ENCODE data around the gene ADO.
A peak's percentile ranks its signal among the peaks of the same experiment; 100 is the strongest.

The ADO gene

DNA sequence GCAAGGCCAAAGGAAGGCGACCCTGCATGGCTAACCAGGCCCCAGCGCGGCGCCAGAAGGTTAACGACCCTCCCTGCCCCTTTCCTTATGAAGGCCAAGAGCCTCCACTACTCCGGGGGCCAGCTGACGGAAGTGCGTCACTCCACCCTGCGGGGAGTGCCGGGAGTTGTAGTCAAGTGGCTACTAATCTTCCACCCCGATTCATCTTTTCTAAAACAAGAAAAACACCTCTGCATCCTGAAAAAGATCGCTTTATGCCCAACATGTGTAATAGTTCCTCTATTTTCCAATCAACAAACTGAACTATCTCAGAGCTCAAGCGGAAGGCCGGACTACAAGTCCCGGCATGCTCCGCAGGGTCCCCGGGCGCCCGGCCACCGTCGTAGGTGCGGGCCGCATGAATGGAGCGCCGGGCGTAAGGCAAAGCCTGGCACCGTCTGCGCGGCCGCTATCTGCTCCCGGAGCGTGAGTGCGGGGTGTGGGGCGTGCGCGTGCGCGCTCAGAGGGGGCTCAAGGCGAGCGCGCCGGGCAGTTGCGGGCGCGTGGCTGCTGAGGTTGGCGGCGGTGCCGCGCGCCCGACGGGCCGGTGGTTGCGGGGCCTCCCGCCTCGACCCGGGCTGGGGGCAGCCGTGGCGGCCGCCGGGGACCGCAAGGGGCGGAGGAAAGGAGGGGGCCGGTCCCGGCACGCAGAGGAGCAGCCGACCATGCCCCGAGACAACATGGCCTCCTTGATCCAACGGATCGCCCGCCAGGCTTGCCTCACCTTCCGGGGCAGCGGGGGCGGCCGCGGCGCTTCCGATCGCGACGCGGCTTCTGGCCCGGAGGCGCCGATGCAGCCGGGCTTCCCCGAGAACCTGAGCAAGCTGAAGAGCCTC, at the start of gene ADO:
Gene ADO, plus strand, starts transcription at position 365 of the 875 bp plus-strand sequence. Its CDS starts 340 bp downstream, at position 705.
- Histone ChIP-seq H3K9ac (ENCODE audit: low read depth, low read length) (peak within 1 kb of the TSS; percentile 77), H3K27me3 (ENCODE audit: insufficient read depth, low read length) (no peaks in the 10 kb centered on the region), H3K4me3 (ENCODE audit: low read length) (peak within 1 kb of the TSS; percentile 92), H3K27ac (ENCODE audit: low read length) (peak within 1 kb of the TSS; percentile 67), H3K9me3 (ENCODE audit: insufficient read depth, low read depth, low read length) (no peaks in the 10 kb centered on the region), H3K4me1 (ENCODE audit: insufficient read depth, low read length) (peaks cover 24% of the 10 kb centered on the region), H3K36me3 (ENCODE audit: insufficient read depth, low read depth, low read length) (peaks cover 7% of the 10 kb centered on the region; the same call in 1 of the 2 replicates)

DNA sequence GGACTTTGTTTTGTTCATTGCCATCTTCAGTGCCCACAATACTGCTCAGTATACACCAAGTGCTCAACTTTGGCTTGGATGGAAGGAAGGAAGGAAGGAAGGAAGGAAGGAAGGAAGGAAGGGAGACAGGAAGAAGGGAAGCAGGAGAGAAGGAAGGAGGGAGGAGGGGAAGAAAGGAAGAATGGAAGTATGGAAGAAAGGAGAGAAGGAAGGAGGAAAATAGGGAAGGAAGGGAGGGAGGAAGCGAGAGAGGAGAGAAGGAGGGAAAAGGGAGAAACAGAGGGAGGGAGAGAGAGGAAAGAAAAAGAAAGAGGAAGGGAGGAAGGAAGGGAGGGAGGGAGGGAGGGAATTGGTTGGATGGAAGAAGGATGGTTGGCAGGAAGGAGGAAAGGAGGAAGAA, 49.6 kb upstream of the ADO start:
- Histone ChIP-seq H3K36me3 (ENCODE audit: insufficient read depth, low read depth, low read length) (no peaks in the 10 kb centered on the region), H3K4me1 (ENCODE audit: insufficient read depth, low read length) (no peaks in the 10 kb centered on the region), H3K9me3 (ENCODE audit: insufficient read depth, low read depth, low read length) (no peaks in the 10 kb centered on the region), H3K4me3 (ENCODE audit: low read length) (no peak overlapping the region), H3K9ac (ENCODE audit: low read depth, low read length) (no peak overlapping the region), H3K27ac (ENCODE audit: low read length) (no peak overlapping the region), H3K27me3 (ENCODE audit: insufficient read depth, low read length) (no peaks in the 10 kb centered on the region)

DNA sequence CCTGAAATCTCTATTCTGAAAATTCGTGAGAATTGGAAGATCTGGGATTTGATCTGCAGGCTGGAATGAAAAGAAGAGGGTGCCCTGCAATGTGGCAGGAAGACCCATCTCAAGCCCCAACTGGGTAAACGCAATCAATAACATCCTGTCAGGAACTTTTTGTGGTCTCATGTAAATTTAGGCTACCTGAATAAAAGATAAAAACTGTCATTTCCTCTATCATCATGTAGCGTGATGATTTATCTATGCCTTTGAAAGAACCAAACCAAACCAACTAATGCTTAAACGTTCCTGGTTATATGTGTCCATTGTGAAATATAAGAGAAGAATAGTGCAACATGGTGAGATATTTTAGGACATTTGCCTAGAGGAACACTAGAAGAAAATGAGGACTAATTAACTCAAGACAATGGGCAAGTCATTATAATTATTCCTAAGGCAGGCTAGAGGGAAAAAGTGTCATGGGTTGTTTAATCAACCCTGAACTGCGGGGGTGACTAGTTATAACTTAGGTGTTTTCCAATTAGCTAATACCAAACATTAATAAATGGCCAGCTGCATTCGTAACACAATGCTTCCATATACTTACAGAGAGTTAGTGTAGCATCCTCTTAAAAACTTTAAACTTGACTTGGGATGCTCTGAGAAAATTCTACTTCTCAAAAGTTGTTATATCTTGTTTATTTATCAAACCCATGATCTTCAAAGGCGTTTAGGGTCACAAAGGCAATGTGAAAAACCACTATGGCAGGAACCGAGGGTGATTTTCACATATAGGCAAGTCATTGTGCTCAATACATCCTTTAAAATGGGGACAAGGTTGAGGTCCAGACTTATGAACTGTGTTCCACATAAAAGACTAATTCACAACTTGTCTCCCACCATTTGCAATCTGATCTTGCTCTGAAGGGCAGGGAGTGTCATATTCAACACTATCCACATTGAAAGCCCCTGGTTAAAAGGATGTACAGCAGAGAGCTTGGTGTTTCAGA, 48.6 kb upstream of the ADO start:
- Histone ChIP-seq H3K4me1 (ENCODE audit: insufficient read depth, low read length) (peaks cover 1% of the 10 kb centered on the region; the same call in 1 of the 2 replicates), H3K27me3 (ENCODE audit: insufficient read depth, low read length) (no peaks in the 10 kb centered on the region), H3K9me3 (ENCODE audit: insufficient read depth, low read depth, low read length) (no peaks in the 10 kb centered on the region), H3K9ac (ENCODE audit: low read depth, low read length) (no peak overlapping the region), H3K27ac (ENCODE audit: low read length) (no peak overlapping the region), H3K4me3 (ENCODE audit: low read length) (no peak overlapping the region), H3K36me3 (ENCODE audit: insufficient read depth, low read depth, low read length) (no peaks in the 10 kb centered on the region)

DNA sequence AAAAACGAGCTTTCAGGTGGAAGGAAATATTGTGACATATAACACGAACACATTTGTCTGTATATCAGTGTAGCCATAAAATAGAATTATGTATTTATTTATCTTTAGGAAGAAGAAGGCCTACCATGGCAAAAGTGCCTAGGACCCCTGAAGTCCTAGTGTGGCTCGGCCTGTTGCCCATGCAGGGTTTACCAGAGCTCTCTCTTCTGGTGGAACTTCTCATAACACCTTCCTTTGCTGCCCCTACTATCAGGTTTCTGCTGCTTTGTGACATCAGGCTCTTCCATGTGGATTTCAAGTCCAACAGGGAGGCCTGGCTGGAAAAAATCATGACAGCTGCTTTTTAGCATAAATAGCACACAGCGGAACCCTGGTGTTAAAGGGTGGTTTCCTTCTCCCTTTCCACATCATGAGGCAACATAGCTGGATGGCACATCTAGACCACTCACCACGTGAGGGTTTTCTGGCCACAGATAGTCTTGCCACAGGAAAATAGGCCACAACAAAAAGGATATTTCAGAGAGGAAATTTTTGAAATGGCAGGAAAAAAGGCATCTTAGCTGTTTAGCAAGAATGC, 44.8 kb upstream of the ADO start:
- no peak overlapping the region for H3K27ac ChIP-seq (ENCODE audit: low read length)
- H3K36me3 ChIP-seq (ENCODE audit: insufficient read depth, low read depth, low read length): no peaks in the 10 kb centered on the region
- H3K4me1 ChIP-seq (ENCODE audit: insufficient read depth, low read length): peaks cover 7% of the 10 kb centered on the region; the same call in 1 of the 2 replicates
- H3K27me3 ChIP-seq (ENCODE audit: insufficient read depth, low read length): no peaks in the 10 kb centered on the region
- H3K9me3 ChIP-seq (ENCODE audit: insufficient read depth, low read depth, low read length): no peaks in the 10 kb centered on the region
- H3K4me3 ChIP-seq (ENCODE audit: low read length): no peak overlapping the region
- H3K9ac ChIP-seq (ENCODE audit: low read depth, low read length): no peak overlapping the region

DNA sequence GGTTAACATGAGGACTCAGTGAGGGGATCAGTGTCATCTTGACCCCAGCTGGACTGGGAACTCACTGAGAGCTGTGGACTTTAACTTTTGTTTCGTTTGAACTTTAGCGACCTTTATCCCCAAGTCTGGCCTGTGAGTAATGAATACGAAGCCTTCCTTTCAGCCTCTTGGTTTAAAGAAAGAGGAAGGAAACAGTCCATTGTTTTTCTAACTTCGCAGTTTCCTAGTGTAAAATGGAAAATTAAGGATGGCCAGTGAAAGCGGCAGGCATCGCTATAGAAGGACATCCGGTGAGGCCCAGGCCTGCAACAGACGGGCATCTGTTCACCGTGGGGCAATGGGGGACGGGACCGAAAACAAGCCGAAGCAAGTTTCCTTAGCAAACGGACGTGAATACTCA, 44.1 kb upstream of the ADO start:
- Histone ChIP-seq H3K27ac (ENCODE audit: low read length) (no peak overlapping the region), H3K9me3 (ENCODE audit: insufficient read depth, low read depth, low read length) (no peaks in the 10 kb centered on the region), H3K36me3 (ENCODE audit: insufficient read depth, low read depth, low read length) (no peaks in the 10 kb centered on the region), H3K27me3 (ENCODE audit: insufficient read depth, low read length) (no peaks in the 10 kb centered on the region), H3K9ac (ENCODE audit: low read depth, low read length) (no peak overlapping the region), H3K4me3 (ENCODE audit: low read length) (no peak overlapping the region), H3K4me1 (ENCODE audit: insufficient read depth, low read length) (peaks cover 7% of the 10 kb centered on the region; the same call in 1 of the 2 replicates)

DNA sequence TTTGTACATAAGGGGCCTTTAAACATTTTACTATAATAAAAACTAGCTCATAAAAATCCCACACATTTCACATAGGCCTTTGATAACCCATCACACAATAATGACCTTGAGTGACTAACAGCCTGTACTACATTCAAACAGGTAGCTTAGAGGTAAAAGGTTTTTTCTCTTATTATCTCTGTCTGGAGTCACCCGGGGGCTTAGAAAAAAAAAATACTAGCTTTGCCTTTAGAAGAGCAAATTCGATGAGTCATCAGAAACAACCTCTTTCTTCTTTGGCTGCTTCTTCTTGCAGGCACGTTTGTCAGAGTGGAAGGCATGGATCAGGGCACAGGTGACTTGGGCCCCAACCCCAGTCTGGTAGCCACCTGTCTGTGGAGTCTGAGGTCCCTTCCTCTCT, 43.4 kb upstream of the ADO start:
- H3K27me3 ChIP-seq (ENCODE audit: insufficient read depth, low read length): no peaks in the 10 kb centered on the region
- H3K4me3 ChIP-seq (ENCODE audit: low read length): no peak overlapping the region
- H3K36me3 ChIP-seq (ENCODE audit: insufficient read depth, low read depth, low read length): no peaks in the 10 kb centered on the region
- H3K27ac ChIP-seq (ENCODE audit: low read length): no peak overlapping the region
- H3K4me1 ChIP-seq (ENCODE audit: insufficient read depth, low read length): peaks cover 7% of the 10 kb centered on the region; the same call in 1 of the 2 replicates
- H3K9me3 ChIP-seq (ENCODE audit: insufficient read depth, low read depth, low read length): no peaks in the 10 kb centered on the region
- H3K9ac ChIP-seq (ENCODE audit: low read depth, low read length): no peak overlapping the region

DNA sequence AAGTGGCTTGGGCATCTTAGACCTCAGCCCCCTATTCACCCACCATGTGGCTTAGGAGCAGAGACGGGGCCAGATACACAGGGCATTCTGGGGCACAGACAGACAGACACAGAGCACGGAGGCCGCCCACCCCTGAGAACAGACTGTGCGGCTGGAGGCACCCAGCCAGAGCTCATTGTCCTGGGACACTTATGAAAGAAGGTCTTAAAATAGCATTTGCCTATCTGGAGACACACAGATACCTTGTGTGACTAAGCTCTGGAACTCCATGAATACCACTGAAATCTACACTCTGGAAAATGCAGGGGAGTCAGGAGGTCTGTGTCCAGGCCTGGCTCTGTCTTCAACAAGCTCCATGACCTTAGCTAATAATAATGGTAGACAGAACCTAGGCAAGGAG, 41.4 kb upstream of the ADO start:
- no peaks in the 10 kb centered on the region for H3K27me3 ChIP-seq (ENCODE audit: insufficient read depth, low read length)
- no peaks in the 10 kb centered on the region for H3K36me3 ChIP-seq (ENCODE audit: insufficient read depth, low read depth, low read length)
- no peaks in the 10 kb centered on the region for H3K9me3 ChIP-seq (ENCODE audit: insufficient read depth, low read depth, low read length)
- H3K27ac ChIP-seq (ENCODE audit: low read length): no peak overlapping the region
- peaks cover 7% of the 10 kb centered on the region; the same call in 1 of the 2 replicates for H3K4me1 ChIP-seq (ENCODE audit: insufficient read depth, low read length)
- H3K4me3 ChIP-seq (ENCODE audit: low read length): no peak overlapping the region
- H3K9ac ChIP-seq (ENCODE audit: low read depth, low read length): no peak overlapping the region

DNA sequence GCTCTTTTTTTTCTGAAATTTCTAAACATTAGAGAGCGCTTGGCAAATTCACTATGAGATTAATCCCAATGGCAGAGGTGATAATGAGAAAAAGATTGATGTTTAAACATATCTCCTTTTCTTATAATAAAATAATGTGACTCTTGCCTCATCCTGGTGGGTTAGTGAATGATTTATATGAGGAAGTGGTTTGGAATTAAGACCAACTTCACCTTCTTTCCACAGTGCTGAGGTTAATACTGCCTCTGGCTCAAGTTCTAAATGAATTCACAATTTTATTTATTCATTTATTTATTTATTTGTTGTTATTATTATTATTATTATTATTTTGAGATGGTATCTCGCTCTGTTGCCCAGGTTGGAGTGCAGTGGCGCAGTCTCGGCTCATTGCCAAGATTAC, 40.5 kb upstream of the ADO start:
- Histone ChIP-seq H3K9ac (ENCODE audit: low read depth, low read length) (no peak overlapping the region), H3K36me3 (ENCODE audit: insufficient read depth, low read depth, low read length) (no peaks in the 10 kb centered on the region), H3K4me1 (ENCODE audit: insufficient read depth, low read length) (peaks cover 7% of the 10 kb centered on the region; the same call in 1 of the 2 replicates), H3K4me3 (ENCODE audit: low read length) (no peak overlapping the region), H3K9me3 (ENCODE audit: insufficient read depth, low read depth, low read length) (no peaks in the 10 kb centered on the region), H3K27me3 (ENCODE audit: insufficient read depth, low read length) (no peaks in the 10 kb centered on the region), H3K27ac (ENCODE audit: low read length) (no peak overlapping the region)

DNA sequence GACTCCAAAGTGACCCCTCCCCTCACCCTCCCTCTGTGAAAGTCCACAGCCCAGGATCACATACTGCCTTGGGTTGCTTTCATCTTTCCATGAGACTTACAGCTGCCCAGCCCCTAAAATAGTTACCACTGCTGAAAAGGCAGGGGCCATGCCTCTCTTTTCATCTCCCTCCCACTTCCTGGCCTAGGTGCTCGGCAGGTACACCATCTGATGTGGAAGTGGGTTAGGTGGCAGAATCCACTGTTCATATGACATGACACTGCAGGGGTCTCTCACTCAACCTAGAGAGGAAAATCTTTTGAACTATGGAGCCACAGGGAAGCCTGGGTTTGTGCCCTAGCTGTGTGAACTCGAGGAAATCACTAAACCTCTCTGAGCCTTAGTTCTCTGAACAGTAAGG, 38.8 kb upstream of the ADO start:
- Histone ChIP-seq H3K9me3 (ENCODE audit: insufficient read depth, low read depth, low read length) (no peaks in the 10 kb centered on the region), H3K9ac (ENCODE audit: low read depth, low read length) (no peak overlapping the region), H3K4me1 (ENCODE audit: insufficient read depth, low read length) (peaks cover 22% of the 10 kb centered on the region; the same call in 1 of the 2 replicates), H3K36me3 (ENCODE audit: insufficient read depth, low read depth, low read length) (no peaks in the 10 kb centered on the region), H3K4me3 (ENCODE audit: low read length) (no peak overlapping the region), H3K27me3 (ENCODE audit: insufficient read depth, low read length) (no peaks in the 10 kb centered on the region), H3K27ac (ENCODE audit: low read length) (no peak overlapping the region)

DNA sequence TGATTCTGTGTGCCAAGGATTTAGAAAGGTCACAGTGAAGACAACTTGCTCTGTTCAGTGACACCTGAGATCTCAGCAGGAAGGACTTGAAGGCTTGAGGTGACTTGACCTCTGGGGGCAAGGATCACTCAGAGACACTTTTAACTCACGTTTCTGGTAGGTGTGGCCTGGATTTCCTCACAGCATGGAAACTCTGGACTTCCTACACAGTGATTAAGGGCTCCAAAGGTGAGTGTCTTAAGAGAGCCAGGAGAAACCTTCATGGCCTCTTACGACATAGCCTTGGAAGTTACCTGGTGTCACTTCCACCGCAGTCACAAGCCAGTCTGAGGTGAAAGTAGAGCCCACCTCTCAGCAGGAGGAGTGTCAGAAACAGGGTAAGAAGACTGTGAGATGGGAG, 38.1 kb upstream of the ADO start:
- Histone ChIP-seq H3K4me3 (ENCODE audit: low read length) (no peak overlapping the region), H3K27ac (ENCODE audit: low read length) (no peak overlapping the region), H3K27me3 (ENCODE audit: insufficient read depth, low read length) (no peaks in the 10 kb centered on the region), H3K9me3 (ENCODE audit: insufficient read depth, low read depth, low read length) (no peaks in the 10 kb centered on the region), H3K4me1 (ENCODE audit: insufficient read depth, low read length) (peaks cover 18% of the 10 kb centered on the region; the same call in 1 of the 2 replicates), H3K36me3 (ENCODE audit: insufficient read depth, low read depth, low read length) (no peaks in the 10 kb centered on the region), H3K9ac (ENCODE audit: low read depth, low read length) (no peak overlapping the region)

DNA sequence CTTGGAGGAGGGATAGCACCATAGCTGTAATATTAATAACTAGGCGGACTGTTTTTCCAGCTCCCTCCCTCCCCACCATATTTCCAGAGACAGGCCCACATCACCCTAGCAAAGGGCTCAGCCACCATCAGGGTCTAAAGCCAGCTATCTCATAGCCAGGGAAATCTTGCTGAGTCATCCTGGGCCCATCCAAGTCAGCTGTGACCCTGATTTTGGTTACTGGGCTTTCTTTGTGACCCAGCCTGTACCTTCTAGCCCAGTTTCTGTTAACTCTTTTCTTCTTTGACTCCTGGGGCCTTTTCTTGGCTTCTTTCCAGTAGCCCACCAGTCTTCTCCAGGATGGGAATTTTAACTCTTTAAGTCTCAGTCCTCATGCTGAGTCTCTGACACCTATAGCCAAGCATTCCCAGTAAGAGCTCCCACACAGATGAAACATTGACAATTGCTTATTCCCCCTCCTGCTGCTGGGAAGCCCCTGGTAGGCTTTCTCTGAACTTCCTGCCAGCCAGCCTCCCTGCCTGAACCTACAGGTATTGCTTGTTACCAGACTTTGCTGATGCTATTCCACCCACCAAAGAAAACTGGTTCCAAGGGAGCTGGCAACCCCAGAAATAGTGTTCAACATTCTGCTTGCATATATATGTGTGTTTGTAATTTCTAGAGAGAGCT, 34.8 kb upstream of the ADO start:
- Histone ChIP-seq H3K9ac (ENCODE audit: low read depth, low read length) (no peak overlapping the region), H3K4me3 (ENCODE audit: low read length) (no peak overlapping the region), H3K9me3 (ENCODE audit: insufficient read depth, low read depth, low read length) (no peaks in the 10 kb centered on the region), H3K27me3 (ENCODE audit: insufficient read depth, low read length) (no peaks in the 10 kb centered on the region), H3K4me1 (ENCODE audit: insufficient read depth, low read length) (peaks cover 26% of the 10 kb centered on the region; the same call in 1 of the 2 replicates), H3K36me3 (ENCODE audit: insufficient read depth, low read depth, low read length) (no peaks in the 10 kb centered on the region), H3K27ac (ENCODE audit: low read length) (no peak overlapping the region)
